ENCODE measurements around the gene LIN28A. TPM values are rescaled to one million over a fixed set of nuclear protein-coding genes. Genes with fewer than 3 reads are reported as not detected.

Gene LIN28A, protein sequence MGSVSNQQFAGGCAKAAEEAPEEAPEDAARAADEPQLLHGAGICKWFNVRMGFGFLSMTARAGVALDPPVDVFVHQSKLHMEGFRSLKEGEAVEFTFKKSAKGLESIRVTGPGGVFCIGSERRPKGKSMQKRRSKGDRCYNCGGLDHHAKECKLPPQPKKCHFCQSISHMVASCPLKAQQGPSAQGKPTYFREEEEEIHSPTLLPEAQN
- not detected in 2 replicates for total RNA-seq (2014; rRNA removed; shearing (Covaris generic))

GRCh38 chr1:26410706-26411623, at the start of gene LIN28A:
Gene LIN28A (plus strand): TSS chr1:26410817. CDS start chr1:26410892, 75 bp downstream.

DNA sequence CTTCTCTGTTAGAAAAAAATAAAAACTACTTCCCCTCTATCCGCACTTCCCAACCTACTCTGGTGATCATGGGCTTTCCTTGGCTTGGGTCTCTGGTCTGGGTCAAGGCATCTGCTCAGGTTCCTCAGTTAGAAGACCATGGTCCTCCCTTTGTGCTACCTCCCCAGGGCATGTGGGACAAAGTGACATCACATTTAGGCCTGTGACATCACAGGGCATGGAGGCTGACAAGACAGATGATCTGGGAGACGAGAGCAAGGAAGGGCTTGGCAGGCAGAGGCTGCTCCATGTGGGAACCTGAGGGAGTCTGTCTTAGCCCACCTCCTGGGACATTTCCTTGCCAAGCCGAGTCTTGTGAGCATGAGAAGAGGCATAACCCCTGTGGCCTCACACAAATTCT, 38.0 kb upstream of the LIN28A start, which contains the start of gene ZNF683:
ZNF683 (minus strand) TSS at position 140 of the 400 bp plus-strand sequence. CDS start 4,179 bp downstream, outside the sequence.

GRCh38 chr1:26431979-26432695, 21.5 kb downstream of the LIN28A start, which contains the start of gene DHDDS:
Gene DHDDS (plus strand): TSS chr1:26432321. CDS start chr1:26432946, 625 bp downstream.

GRCh38 chr1:26472320-26472900, 61.8 kb downstream of the LIN28A start, which contains the start of gene HMGN2:
Gene HMGN2 (plus strand): TSS chr1:26472440. CDS start chr1:26472613, 173 bp downstream.

Other genes starting within 250 kb of the LIN28A start
- gene C1orf232, start 241.9 kb upstream of the LIN28A start, total RNA-seq (2014; rRNA removed; shearing (Covaris generic)): not detected in 2 replicates
- 69.6 and 124 TPM in 2 replicates for gene ZNF593, start 240.9 kb upstream of the LIN28A start, total RNA-seq (2014; rRNA removed; shearing (Covaris generic))
- gene ZNF593OS, start 239.0 kb upstream of the LIN28A start, total RNA-seq (2014; rRNA removed; shearing (Covaris generic)): 0.41 TPM in 1 of 2 replicates, not detected in the other
- 0.98 and 1.8 TPM in 2 replicates for gene CNKSR1, start 233.3 kb upstream of the LIN28A start, total RNA-seq (2014; rRNA removed; shearing (Covaris generic))
- gene CATSPER4, start 220.2 kb upstream of the LIN28A start, total RNA-seq (2014; rRNA removed; shearing (Covaris generic)): not detected in 2 replicates
- 24.5 and 25.3 TPM in 2 replicates for gene CEP85, start 176.6 kb upstream of the LIN28A start, total RNA-seq (2014; rRNA removed; shearing (Covaris generic))
- gene SH3BGRL3, start 130.7 kb upstream of the LIN28A start, total RNA-seq (2014; rRNA removed; shearing (Covaris generic)): 113 and 170 TPM in 2 replicates
- gene UBXN11, start 104.2 kb upstream of the LIN28A start, total RNA-seq (2014; rRNA removed; shearing (Covaris generic)): 13.4 and 16.9 TPM in 2 replicates
- gene CD52, start 92.9 kb upstream of the LIN28A start, total RNA-seq (2014; rRNA removed; shearing (Covaris generic)): 0.41 TPM in 1 of 2 replicates, not detected in the other
- gene CRYBG2, start 56.7 kb upstream of the LIN28A start, total RNA-seq (2014; rRNA removed; shearing (Covaris generic)): 0.03 TPM in 1 of 2 replicates, not detected in the other
- not detected in 2 replicates for gene ZNF683, start 38.1 kb upstream of the LIN28A start, total RNA-seq (2014; rRNA removed; shearing (Covaris generic))
- 31.8 and 39.5 TPM in 2 replicates for gene DHDDS, start 21.5 kb downstream of the LIN28A start, total RNA-seq (2014; rRNA removed; shearing (Covaris generic))
- 609 and 636 TPM in 2 replicates for gene HMGN2, start 61.6 kb downstream of the LIN28A start, total RNA-seq (2014; rRNA removed; shearing (Covaris generic))
- 51.8 and 60.9 TPM in 2 replicates for gene RPS6KA1, start 118.9 kb downstream of the LIN28A start, total RNA-seq (2014; rRNA removed; shearing (Covaris generic))